RWPE1 (cell line): ENCODE measurements around the gene COL2A1.
"Not testable (repeated sequence)": the region's sequence is repeated elsewhere in the genome, so short reads cannot be mapped to it uniquely, and the experiment has no call there.

ENCODE experiments used
- CTCF ChIA-PET: fragments of 350-600 bp; sonication (Branson Sonifier 250); formaldehyde crosslinking; extraction: SDS; loops from one replicate; lab custom pipeline; 2021; lab: Yijun Ruan, JAX
- POLR2A ChIA-PET: fragments of 400-600 bp; formaldehyde crosslinking; extraction: SDS; loops from one replicate; lab custom pipeline; 2020; ENCODE audit warnings: antibody characterized with exemption; ENCODE audit not compliant: low non-redundant PET; lab: Yijun Ruan, JAX
- DNase-seq: peaks from one replicate; pipeline ENCODE4 v3.0.0; 2012; ENCODE audit warnings: low spot score
- H3K27ac ChIP-seq: fragments of 450-650 bp; 2 replicates; pipeline ENCODE4 v1.5.1; 2017
- CTCF ChIP-seq: fragments of 450-650 bp; conservative IDR thresholded peaks from 2 replicates; pipeline ENCODE4 v1.5.1; 2017; ENCODE audit warnings: low read depth, mild to moderate bottlenecking

COL2A1 gene

GRCh38 chr12:47964106-47964728 is 40.1 kb downstream of the COL2A1 start:
- no peak for DNase-seq
- TF ChIP-seq CTCF, result no peak
- POLR2A ChIA-PET, result interaction anchor here (0.8 kb wide), 1 partner anchor 59 kb away, joined by 3 read pairs; the partner anchor contains the start of gene VDR
- H3K27ac ChIP-seq, result peak overlapping the region; percentile 47
- CTCF ChIA-PET, result interaction anchor here (0.7 to 1.6 kb wide), 5 partner anchors 10 to 53 kb away, joined by 3 to 8 read pairs (median 5); no protein-coding TSS in a partner anchor

- DNase-seq, result peak; percentile 97
- TF ChIP-seq CTCF, result peak; percentile 98
- ChIA-PET CTCF (interaction anchor here (0.6 to 1.7 kb wide), 17 partner anchors 9 to 1951 kb away, joined by 3 to 11 read pairs (median 3); no protein-coding TSS in a partner anchor), POLR2A (interaction anchor here (0.8 kb wide), 1 partner anchor 59 kb away, joined by 3 read pairs; the partner anchor contains the start of gene VDR)
- H3K27ac ChIP-seq, result peak within 1 kb of the TSS; percentile 47
Measured at GRCh38 chr12:47963340-47964040, 40.8 kb downstream of the COL2A1 start, which contains the start of gene TMEM106C. TMEM106C (plus strand) TSS chr12:47963596; CDS start chr12:47964237, 641 bp downstream.

GRCh38 chr12:47962198-47962597 is 42.1 kb downstream of the COL2A1 start:
- CTCF ChIA-PET, result interaction anchor here (1.0 to 1.7 kb wide), 4 partner anchors 8 to 117 kb away, joined by 3 to 11 read pairs (median 6); no protein-coding TSS in a partner anchor
- POLR2A ChIA-PET, result no interaction called here
- no peak for DNase-seq
- H3K27ac ChIP-seq, result no peak overlapping the region
- no peak for TF ChIP-seq CTCF

- POLR2A ChIA-PET, CTCF ChIA-PET, H3K27ac ChIP-seq, DNase-seq: not testable (repeated sequence)
Measured at GRCh38 chr12:47957671-47958070, 46.6 kb downstream of the COL2A1 start.

GRCh38 chr12:47955059-47955458 is 49.2 kb downstream of the COL2A1 start:
- ChIA-PET POLR2A (no interaction called here), CTCF (interaction anchor here (1.9 kb wide), 1 partner anchor 8 kb away, joined by 8 read pairs; the partner anchor contains the start of gene TMEM106C)
- no peak for TF ChIP-seq CTCF

GRCh38 chr12:47954467-47955045 is 49.7 kb downstream of the COL2A1 start:
- CTCF ChIA-PET, result interaction anchor here (0.6 to 1.9 kb wide), 3 partner anchors 9 to 211 kb away, joined by 3 to 8 read pairs (median 4); partner anchors contain the start of genes TMEM106C and VDR
- DNase-seq, result no peak
- no peak overlapping the region for H3K27ac ChIP-seq
- no peak for TF ChIP-seq CTCF
- POLR2A ChIA-PET, result no interaction called here

More at GRCh38 chr12:47955059-47955458, 49.2 kb downstream of the COL2A1 start:
- no peak overlapping the region for H3K27ac ChIP-seq
- no peak for DNase-seq
